Mononuclear cell (primary cell): ENCODE results near the gene PCDHGA3. TPM values are rescaled to one million over a fixed set of nuclear protein-coding genes. Genes with fewer than 3 reads are reported as not detected.
A peak's percentile ranks its signal among the peaks of the same experiment; 100 is the strongest.
"Not testable (repeated sequence)": the region's sequence is repeated elsewhere in the genome, so short reads cannot be mapped to it uniquely, and the experiment has no call there.

Experiments
- H3K27me3 ChIP-seq: 2 replicates; pipeline ENCODE4 v1.6.0; 2011; ENCODE audit warnings: low read length, control low read depth; ENCODE audit not compliant: insufficient read depth
- H3K4me1 ChIP-seq: 2 replicates; pipeline ENCODE4 v1.5.1; 2011; ENCODE audit warnings: mild to moderate bottlenecking, low read length, control low read depth; ENCODE audit not compliant: insufficient read depth
- H3K4me3 ChIP-seq: 2 replicates; pipeline ENCODE4 v1.5.1; 2011; ENCODE audit warnings: mild to moderate bottlenecking, low read length, moderate library complexity
- H3K9me3 ChIP-seq: 2 replicates; pipeline ENCODE4 v1.5.1; 2011; ENCODE audit warnings: low read depth, mild to moderate bottlenecking, control low read depth, low read length
- total RNA-seq: library from RNA; depleted of rRNA; stranded (reverse); fragments of >200 nt; gene quantifications from one replicate; pipeline ENCODE4 v1.2.3, GENCODE V29; 2012

The PCDHGA3 gene
- 0.10 TPM for total RNA-seq

DNA sequence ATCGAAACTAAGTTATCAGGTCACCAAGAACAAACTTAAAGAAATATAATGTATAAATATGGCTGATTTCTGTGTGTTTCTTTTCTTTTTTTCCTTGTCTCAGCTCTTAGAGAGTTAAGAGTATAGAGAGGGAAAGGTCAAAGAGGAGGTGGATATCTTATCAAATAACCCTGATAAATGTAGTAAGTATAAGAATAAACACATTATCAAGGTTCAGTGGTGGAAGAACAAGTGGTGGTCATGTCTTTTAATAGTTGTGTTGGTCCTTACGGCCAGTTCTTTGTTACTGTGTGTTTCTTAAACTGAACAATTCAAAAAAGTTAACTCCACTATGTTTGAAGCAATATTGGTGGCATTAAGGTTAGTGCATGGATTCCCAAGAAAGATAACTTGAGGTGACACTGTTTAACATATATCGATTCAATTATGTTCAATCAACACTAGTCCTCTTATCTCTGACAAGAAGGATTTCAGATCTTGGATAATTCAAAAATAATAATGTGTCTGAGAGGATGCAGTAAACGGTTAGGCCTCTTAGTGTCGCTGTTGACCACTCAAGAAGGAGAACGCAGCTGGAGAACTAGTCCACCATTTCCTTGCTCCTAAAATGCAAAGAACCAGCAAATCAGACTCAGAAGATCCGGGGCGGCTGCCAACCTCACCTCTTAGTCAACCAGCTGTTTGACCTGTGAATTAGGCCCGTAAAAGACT lies at the start of gene PCDHGA3:
PCDHGA3 (plus strand) TSS at position 588 of the 711 bp plus-strand sequence. CDS start 205 bp downstream, outside the sequence.
- peaks cover 7% of the 10 kb centered on the region for H3K9me3 ChIP-seq
- no peaks in the 10 kb centered on the region for H3K4me1 ChIP-seq
- peaks cover 75% of the 10 kb centered on the region for H3K27me3 ChIP-seq
- no peak within 1 kb of the TSS for H3K4me3 ChIP-seq

DNA sequence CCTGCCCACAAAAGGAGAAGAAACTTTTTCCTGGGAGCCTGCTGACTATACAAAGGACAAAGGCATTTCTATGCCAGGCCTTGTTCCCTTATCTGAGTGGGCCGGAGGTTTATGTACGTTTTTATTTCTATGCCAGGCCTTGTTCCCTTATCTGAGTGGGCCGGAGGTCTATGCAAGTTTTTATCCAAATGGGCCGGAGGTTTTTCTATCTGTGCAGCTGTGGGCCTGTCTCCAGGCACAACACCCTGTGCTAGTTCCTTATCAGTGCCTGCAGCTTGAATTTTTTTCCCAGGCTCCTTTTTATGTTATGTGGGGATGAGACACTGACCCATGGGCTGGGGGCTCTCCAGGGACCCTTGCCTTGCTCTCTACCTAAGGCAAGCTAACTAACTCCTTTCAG lies 45.3 kb upstream of the PCDHGA3 start:
- H3K9me3 ChIP-seq = peaks cover 54% of the 10 kb centered on the region
- H3K27me3 ChIP-seq = no peaks in the 10 kb centered on the region
- no peaks in the 10 kb centered on the region for H3K4me1 ChIP-seq
- H3K4me3 ChIP-seq = no peak overlapping the region

DNA sequence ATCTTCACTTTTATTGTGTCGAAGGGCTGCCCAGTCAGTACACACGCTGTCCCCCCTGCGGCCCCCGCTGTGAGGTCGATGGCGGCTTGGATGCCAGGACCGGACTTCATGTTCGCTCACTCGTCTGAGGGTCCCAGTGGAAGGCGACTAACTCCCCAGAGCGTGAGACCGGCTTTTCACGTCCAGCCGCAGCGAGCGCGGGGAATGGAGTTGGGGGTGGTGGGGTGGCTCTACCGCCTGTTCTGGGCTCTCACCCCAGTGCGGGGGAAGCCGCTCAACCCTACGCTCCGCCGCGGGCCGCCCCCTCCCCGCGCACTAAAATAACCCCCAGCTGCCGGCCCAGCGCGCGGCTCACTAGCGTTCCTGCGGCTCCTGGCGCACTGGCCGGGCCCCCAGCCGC lies 39.9 kb upstream of the PCDHGA3 start, which contains the start of gene SLC25A2:
SLC25A2 (minus strand) TSS at position 294 of the 400 bp plus-strand sequence; CDS start at position 110, 184 bp downstream.
- no peak within 1 kb of the TSS for H3K4me3 ChIP-seq
- H3K4me1 ChIP-seq = no peaks in the 10 kb centered on the region
- peaks cover 56% of the 10 kb centered on the region for H3K9me3 ChIP-seq
- H3K27me3 ChIP-seq = no peaks in the 10 kb centered on the region

DNA sequence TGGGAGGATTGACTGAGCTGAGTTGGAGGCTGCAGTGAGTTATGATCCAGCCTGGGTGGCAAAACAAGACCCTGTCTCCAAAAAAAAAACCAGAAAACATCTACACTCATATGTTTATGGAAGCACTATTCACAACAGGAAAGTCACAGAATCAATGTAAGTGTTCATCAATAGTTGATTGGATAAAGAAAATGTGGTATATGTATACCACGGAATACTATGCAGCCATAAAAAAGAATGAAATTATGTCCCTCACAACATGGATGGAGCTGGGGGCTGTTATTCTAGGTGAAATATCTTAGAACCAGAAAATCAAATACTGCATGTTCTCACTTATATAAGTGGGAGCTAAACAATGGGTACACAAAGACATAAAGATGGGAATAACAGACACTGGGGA lies 37.0 kb upstream of the PCDHGA3 start:
- no peaks in the 10 kb centered on the region for H3K4me1 ChIP-seq
- peaks cover 58% of the 10 kb centered on the region for H3K9me3 ChIP-seq
- H3K4me3 ChIP-seq = no peak overlapping the region
- H3K27me3 ChIP-seq = no peaks in the 10 kb centered on the region

DNA sequence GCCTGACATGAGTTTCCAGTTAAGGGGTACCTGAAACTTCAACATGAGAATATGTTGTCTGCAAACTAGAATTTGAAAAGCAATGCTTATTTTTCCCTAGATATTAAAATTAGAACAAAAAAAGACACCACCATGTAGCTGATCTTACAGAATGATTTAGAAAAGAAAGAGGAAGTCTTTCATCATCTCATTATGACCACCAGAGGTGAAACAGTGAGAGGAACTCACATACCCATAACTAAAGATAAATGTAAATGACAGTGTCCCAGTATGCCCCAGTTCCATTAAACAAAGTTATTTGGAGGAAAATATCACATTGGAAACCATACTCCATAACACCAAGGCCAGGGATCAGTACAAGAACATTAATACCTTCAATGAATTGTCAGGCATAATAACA lies 29.9 kb upstream of the PCDHGA3 start:
- H3K4me1 ChIP-seq = no peaks in the 10 kb centered on the region
- H3K27me3 ChIP-seq = no peaks in the 10 kb centered on the region
- no peak overlapping the region for H3K4me3 ChIP-seq
- H3K9me3 ChIP-seq = peaks cover 82% of the 10 kb centered on the region

DNA sequence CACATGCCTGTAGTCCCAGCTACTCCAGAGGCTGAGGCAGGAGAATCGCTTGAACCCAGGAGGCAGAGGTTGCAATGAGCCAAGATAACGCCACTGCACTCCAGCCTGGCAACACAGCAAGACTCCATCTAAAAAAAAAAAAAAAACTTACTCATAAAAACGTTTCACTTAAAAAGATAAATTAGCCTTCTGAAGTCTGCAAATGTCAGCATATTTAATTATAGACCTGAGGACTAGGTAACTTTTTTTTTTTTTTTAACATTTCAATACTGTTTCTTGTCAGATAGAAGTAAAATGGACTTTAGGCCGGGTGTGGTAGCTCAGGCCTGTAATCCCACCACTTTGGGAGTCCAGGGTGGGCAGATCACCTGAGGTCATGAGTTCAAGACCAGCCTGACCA lies 26.7 kb upstream of the PCDHGA3 start:
- not testable (repeated sequence) for H3K27me3 ChIP-seq
- peaks cover 73% of the 10 kb centered on the region for H3K9me3 ChIP-seq
- peaks cover 11% of the 10 kb centered on the region for H3K4me1 ChIP-seq

DNA sequence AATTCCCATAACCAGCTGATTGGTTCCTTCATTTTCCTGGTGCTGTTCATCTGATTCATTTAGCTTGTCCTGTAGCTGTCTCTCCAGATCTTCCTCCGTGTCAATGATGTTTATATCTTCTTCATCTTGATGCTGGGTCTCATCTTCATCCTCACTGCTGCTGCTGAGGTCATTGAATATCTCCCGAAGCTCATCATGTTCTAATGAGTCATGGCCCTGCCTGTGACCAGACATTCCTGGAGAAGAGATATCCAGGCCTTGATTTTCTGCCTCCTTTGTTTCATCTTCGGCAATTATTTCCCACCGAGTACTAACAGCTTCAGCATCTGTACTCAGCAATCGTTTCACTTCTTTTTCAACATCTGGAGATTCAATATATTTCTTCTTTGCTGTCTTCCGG lies 24.4 kb upstream of the PCDHGA3 start:
- Histone ChIP-seq H3K9me3 (peaks cover 59% of the 10 kb centered on the region), H3K27me3 (no peaks in the 10 kb centered on the region), H3K4me3 (no peak overlapping the region), H3K4me1 (peaks cover 11% of the 10 kb centered on the region)

More for the DNA sequence above, 26.7 kb upstream of the PCDHGA3 start:
- not testable (repeated sequence) for H3K4me3 ChIP-seq

DNA sequence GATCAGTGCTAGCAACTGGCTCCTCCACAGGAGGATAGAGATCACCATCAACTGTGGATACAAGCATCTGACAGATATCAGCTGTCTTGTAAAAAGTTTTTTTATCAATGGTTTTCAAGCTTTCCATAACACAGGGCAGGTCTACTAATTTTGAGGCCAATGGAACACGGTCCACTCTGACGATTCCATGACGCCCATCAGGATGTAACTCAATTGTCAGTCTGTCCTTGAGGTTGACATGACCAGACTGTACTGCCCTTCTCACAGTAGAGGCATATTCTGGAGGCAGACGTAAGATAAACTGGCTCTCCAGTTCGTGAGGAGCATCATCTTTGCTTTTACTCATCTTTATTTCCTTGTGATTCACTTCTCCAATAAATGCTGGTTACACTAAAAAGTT lies 23.9 kb upstream of the PCDHGA3 start:
- peaks cover 11% of the 10 kb centered on the region for H3K4me1 ChIP-seq
- peaks cover 5% of the 10 kb centered on the region for H3K27me3 ChIP-seq
- H3K9me3 ChIP-seq = peaks cover 54% of the 10 kb centered on the region
- no peak overlapping the region for H3K4me3 ChIP-seq

DNA sequence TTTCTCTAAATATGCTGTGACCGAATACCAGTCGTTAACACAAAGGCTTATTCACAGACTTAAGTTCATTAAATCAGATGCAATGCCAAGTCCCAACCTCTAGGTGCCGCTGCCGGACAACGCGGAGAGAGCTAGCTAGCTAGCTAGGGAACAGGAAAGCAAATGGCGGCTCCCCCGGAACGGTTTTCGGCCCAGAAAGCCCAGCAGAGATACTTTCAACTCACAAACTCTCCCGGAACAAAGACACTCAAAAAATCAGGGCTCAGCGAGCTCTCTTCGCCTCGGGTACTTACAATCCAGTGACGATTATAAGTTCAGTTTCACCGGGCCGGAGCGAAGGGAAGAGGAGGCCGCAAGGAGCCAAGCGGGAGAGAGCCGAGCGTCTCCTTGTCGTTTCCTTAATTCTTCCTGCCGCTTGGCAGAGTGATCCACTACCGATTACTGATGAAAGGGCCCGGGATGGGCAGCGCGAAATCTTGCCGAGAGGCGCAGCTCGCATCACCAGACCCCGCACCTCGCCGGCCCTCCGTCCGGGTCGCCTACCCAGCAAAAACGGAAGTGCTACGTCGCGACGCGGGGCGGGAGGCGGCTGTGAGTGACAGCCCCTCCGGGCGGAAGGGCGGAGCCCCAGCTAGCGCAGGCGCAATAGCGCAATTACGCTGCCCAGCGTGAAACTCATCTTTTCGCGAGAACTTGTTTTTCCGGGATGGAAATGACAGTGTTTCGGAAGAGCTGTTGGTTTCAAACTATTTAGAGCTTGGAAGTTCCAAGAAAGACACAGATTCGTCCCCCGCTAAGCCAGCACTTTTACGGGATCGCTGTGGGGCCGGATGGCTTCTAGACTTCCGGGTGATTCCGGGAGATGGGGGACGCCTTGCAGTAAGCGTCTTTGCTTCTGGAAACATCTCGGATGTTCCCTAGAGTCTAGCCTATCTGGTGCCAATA lies 23.1 kb upstream of the PCDHGA3 start, which contains the start of gene TAF7:
TAF7 (minus strand) TSS at position 560 of the 945 bp plus-strand sequence. CDS start 740 bp downstream, outside the sequence.
- Histone ChIP-seq H3K4me1 (peaks cover 11% of the 10 kb centered on the region), H3K27me3 (peaks cover 6% of the 10 kb centered on the region), H3K4me3 (peak within 1 kb of the TSS; percentile 77), H3K9me3 (peaks cover 46% of the 10 kb centered on the region)

DNA sequence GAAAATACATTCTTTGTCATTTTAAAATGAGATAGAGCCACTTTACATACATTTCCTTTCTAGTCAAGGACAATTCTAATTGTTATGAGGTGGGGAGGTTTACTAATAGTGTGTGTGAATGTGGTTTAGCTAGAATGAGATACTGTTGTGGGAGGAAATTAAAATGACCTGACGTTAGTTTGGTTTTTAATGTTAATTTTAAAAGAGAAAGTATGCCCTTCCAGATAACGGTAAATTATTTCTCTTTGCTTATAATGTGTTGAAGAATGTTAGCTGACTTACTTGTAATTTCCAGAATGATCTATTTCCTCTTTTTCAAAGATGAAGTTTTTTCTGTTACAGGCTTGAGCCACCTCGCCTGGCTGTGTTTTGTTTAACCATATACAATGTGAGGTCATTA lies 21.4 kb upstream of the PCDHGA3 start:
- H3K4me1 ChIP-seq = peaks cover 11% of the 10 kb centered on the region
- no peak overlapping the region for H3K4me3 ChIP-seq
- peaks cover 32% of the 10 kb centered on the region for H3K9me3 ChIP-seq
- H3K27me3 ChIP-seq = peaks cover 16% of the 10 kb centered on the region

DNA sequence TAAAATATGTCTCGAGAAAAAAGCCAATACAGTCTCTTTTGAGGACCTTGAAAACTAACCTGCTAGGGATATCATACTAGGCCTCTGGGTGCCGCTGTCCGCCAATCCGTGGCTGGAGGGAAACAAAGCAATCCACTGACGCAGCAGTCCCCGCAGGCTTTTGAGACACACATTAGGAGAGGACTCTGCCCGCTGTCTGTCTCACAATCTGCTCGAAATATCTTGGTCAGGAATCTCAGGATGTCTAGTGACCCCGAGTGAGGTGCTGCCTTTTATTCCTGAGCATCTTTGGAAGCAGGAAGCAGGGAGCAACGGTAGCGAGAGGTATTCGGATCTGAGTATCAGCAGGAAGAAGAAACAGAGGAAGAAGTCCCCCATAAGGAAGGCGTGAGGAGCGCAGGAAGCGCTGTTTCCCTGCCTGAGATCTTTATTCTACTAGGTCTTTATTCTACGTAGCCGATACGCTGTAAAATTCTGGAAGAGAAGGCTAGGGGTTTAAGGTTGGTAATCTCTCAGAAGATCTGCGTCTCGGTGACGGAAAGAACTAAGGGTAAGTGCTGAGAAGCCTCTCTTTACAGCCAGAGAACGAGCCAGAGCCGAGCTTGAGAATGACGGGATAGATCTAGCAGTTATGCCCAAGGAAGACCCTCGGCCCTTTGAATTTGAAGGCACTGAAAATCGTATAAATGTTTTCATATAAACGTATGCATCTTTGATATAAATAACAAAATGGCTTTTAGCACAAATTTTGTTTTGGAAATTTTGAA lies 17.4 kb upstream of the PCDHGA3 start:
- H3K27me3 ChIP-seq = peaks cover 46% of the 10 kb centered on the region

DNA sequence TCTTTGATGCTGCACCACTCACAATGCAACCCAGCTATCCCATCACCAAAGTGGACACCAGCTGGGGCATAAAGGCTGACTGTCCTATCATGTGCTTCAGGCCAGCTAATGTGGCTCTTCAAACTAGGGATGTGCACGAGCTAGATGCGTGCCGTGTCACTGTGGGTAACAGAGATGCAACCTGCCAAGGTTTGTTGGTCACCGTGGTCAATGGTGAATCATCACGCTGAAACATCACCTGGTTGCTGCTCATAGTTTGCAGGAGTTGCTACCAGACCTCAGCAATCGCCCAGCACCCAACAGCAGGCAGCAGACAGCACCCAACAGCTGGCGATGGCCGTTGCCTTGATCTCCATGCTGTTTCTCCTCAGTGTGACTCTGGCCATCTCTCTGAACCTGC lies 15.4 kb upstream of the PCDHGA3 start:
- peaks cover 59% of the 10 kb centered on the region for H3K27me3 ChIP-seq

More for the DNA sequence above, 17.4 kb upstream of the PCDHGA3 start:
- Histone ChIP-seq H3K4me1 (peaks cover under 1% of the 10 kb centered on the region), H3K9me3 (peaks cover 18% of the 10 kb centered on the region), H3K4me3 (peak overlapping the region; percentile 23)

DNA sequence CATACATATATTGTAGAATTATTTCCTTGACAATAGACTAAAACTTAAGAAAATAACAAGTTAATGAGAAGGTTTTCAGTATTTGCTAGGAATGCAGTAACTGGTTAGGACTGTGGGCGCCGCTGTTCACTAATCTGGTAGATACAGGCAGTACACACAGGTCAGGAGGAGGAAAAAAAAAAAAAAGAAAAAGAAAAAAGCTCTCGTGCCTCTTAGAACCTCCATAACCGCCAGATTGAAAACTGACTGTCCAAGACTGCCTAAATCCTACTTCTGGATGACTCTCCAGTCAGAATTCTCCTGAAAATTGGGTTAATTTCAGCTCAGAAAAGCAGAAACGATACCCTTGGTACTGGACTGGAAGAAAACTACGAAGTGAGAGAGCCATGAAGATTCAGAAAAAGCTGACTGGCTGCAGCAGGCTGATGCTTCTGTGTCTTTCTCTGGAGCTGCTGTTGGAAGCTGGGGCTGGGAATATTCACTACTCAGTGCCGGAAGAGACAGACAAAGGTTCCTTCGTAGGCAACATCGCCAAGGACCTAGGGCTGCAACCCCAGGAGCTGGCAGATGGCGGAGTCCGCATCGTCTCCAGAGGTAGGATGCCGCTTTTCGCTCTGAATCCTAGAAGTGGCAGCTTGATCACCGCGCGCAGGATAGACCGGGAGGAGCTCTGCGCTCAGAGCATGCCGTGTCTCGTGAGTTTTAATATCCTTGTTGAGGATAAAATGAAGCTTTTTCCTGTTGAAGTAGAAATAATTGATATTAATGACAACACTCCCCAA lies 13.1 kb upstream of the PCDHGA3 start, which contains the start of gene PCDHGA1:
PCDHGA1 (plus strand) TSS at position 216 of the 782 bp plus-strand sequence.
- Histone ChIP-seq H3K27me3 (peaks cover 74% of the 10 kb centered on the region), H3K4me3 (no peak within 1 kb of the TSS), H3K9me3 (peaks cover 9% of the 10 kb centered on the region), H3K4me1 (no peaks in the 10 kb centered on the region)

More for the DNA sequence above, 15.4 kb upstream of the PCDHGA3 start:
- H3K4me3 ChIP-seq = no peak overlapping the region
- H3K9me3 ChIP-seq = peaks cover 9% of the 10 kb centered on the region
- no peaks in the 10 kb centered on the region for H3K4me1 ChIP-seq

DNA sequence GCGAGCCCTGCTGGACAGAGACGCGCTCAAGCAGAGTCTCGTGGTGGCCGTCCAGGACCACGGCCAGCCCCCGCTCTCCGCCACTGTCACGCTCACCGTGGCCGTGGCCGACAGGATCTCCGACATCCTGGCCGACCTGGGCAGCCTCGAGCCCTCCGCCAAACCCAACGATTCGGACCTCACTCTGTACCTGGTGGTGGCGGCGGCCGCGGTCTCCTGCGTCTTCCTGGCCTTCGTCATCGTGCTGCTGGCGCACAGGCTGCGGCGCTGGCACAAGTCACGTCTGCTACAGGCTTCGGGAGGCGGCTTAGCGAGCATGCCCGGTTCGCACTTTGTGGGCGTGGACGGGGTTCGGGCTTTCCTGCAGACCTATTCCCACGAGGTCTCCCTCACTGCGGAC lies 11.1 kb upstream of the PCDHGA3 start:
- Histone ChIP-seq H3K27me3 (peaks cover 84% of the 10 kb centered on the region), H3K9me3 (peaks cover 26% of the 10 kb centered on the region)
- not testable (repeated sequence) for H3K4me1 ChIP-seq, H3K4me3 ChIP-seq
